Parathyroid adenoma (tissue), 2 donors: Measurements from ENCODE around the gene GRM7.

Experiments
- H2AFZ ChIP-seq: fragments of 300-600 bp; sonication (generic); one replicate; pipeline ENCODE4 v1.7.0; 2017; ENCODE audit warnings: antibody characterized with exemption, mild to moderate bottlenecking
- H3K27ac ChIP-seq: fragments of 300-600 bp; sonication (generic); one replicate; pipeline ENCODE4 v1.7.0; 2017
- H3K27me3 ChIP-seq: fragments of 300-600 bp; sonication (generic); one replicate; pipeline ENCODE4 v1.7.0; 2017; ENCODE audit warnings: low read length; ENCODE audit not compliant: control insufficient read depth, insufficient read depth
- H3K36me3 ChIP-seq: fragments of 300-600 bp; sonication (generic); one replicate; pipeline ENCODE4 v1.7.0; 2017; ENCODE audit warnings: low read length; ENCODE audit not compliant: control insufficient read depth, insufficient read depth
- H3K4me1 ChIP-seq: fragments of 300-600 bp; sonication (generic); one replicate; pipeline ENCODE4 v1.7.0; 2017; ENCODE audit warnings: control low read depth
- H3K4me2 ChIP-seq: fragments of 300-600 bp; sonication (generic); one replicate; pipeline ENCODE4 v1.7.0; 2017; ENCODE audit warnings: low read length
- H3K4me3 ChIP-seq: fragments of 300-600 bp; sonication (generic); one replicate; pipeline ENCODE4 v1.7.0; 2017; ENCODE audit warnings: low read depth, low read length
- H3K79me2 ChIP-seq: fragments of 300-600 bp; sonication (generic); one replicate; pipeline ENCODE4 v1.7.0; 2017; ENCODE audit warnings: control low read depth
- H3K9ac ChIP-seq: fragments of 300-600 bp; sonication (generic); one replicate; pipeline ENCODE4 v1.7.0; 2017; ENCODE audit warnings: mild to moderate bottlenecking
- H3K9me3 ChIP-seq: fragments of 300-600 bp; sonication (generic); one replicate; pipeline ENCODE4 v1.7.0; 2017; ENCODE audit warnings: low read length; ENCODE audit not compliant: control insufficient read depth
- CTCF ChIP-seq: fragments of 300-600 bp; sonication (generic); IDR thresholded peaks from one replicate; pipeline ENCODE4 v1.7.0; 2017; ENCODE audit warnings: antibody characterized with exemption, mild to moderate bottlenecking
- donor health status: primary hyperparathyroidism.

The GRM7 gene

GRCh38 chr3:7306901-7307300, 446.0 kb downstream of the GRM7 start:
- no peak overlapping the region for H3K4me3 ChIP-seq
- no peak overlapping the region for H3K4me2 ChIP-seq
- H3K36me3 ChIP-seq = no peaks in the 10 kb centered on the region
- H3K27ac ChIP-seq = no peak overlapping the region
- TF ChIP-seq CTCF = no peak
- no peaks in the 10 kb centered on the region for H3K4me1 ChIP-seq
- H3K9me3 ChIP-seq = no peaks in the 10 kb centered on the region
- H2AFZ ChIP-seq = no peak overlapping the region
- H3K27me3 ChIP-seq = no peaks in the 10 kb centered on the region
- H3K79me2 ChIP-seq = no peaks in the 10 kb centered on the region
- H3K9ac ChIP-seq = no peak overlapping the region

- H3K36me3 ChIP-seq = no peaks in the 10 kb centered on the region
- no peaks in the 10 kb centered on the region for H3K27me3 ChIP-seq
- H3K9me3 ChIP-seq = no peaks in the 10 kb centered on the region
- TF ChIP-seq CTCF = no peak
- H2AFZ ChIP-seq = no peak overlapping the region
- H3K4me2 ChIP-seq = no peak overlapping the region
- H3K4me1 ChIP-seq = no peaks in the 10 kb centered on the region
- H3K9ac ChIP-seq = no peak overlapping the region
- H3K4me3 ChIP-seq = no peak overlapping the region
- no peak overlapping the region for H3K27ac ChIP-seq
- H3K79me2 ChIP-seq = no peaks in the 10 kb centered on the region
Measured at GRCh38 chr3:7307410-7307809, 446.5 kb downstream of the GRM7 start.

GRCh38 chr3:7309641-7310102, 448.8 kb downstream of the GRM7 start:
- no peak overlapping the region for H2AFZ ChIP-seq
- no peaks in the 10 kb centered on the region for H3K4me1 ChIP-seq
- H3K36me3 ChIP-seq = no peaks in the 10 kb centered on the region
- no peaks in the 10 kb centered on the region for H3K9me3 ChIP-seq
- H3K79me2 ChIP-seq = no peaks in the 10 kb centered on the region
- no peaks in the 10 kb centered on the region for H3K27me3 ChIP-seq
- H3K9ac ChIP-seq = no peak overlapping the region
- no peak overlapping the region for H3K27ac ChIP-seq
- no peak for TF ChIP-seq CTCF
- H3K4me2 ChIP-seq = no peak overlapping the region
- H3K4me3 ChIP-seq = no peak overlapping the region

- no peaks in the 10 kb centered on the region for H3K4me1 ChIP-seq
- no peaks in the 10 kb centered on the region for H3K9me3 ChIP-seq
- no peak overlapping the region for H3K4me3 ChIP-seq
Measured at GRCh38 chr3:7315037-7315436, 454.1 kb downstream of the GRM7 start.

More at GRCh38 chr3:7315037-7315436, 454.1 kb downstream of the GRM7 start:
- no peak for TF ChIP-seq CTCF
- Histone ChIP-seq H3K27me3 (no peaks in the 10 kb centered on the region), H3K27ac (no peak overlapping the region), H3K79me2 (no peaks in the 10 kb centered on the region), H3K9ac (no peak overlapping the region), H2AFZ (no peak overlapping the region), H3K36me3 (no peaks in the 10 kb centered on the region), H3K4me2 (no peak overlapping the region)
